ENCODE measurements around the gene CHST8.

DNA sequence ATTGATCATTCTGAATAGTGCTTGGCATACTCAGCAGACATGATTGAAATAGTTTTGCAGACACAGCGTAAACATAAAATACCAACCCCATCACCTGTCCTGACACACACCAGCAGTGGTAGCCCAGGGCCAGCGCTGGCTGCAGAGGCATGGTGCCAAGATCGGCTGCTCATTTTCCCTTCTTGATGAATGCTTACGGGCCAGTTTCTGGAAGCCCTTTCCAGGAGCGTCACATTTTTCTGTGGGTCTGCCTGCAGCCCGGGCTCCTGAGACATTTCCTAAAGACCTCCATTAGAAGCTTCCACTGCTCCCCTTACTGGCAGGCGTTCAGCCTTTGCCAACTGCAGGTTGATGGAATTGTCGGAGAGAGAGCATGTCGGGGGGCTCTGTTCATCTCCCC lies 48.6 kb downstream of the CHST8 start:
- TF ChIP-seq, protein P1, sequence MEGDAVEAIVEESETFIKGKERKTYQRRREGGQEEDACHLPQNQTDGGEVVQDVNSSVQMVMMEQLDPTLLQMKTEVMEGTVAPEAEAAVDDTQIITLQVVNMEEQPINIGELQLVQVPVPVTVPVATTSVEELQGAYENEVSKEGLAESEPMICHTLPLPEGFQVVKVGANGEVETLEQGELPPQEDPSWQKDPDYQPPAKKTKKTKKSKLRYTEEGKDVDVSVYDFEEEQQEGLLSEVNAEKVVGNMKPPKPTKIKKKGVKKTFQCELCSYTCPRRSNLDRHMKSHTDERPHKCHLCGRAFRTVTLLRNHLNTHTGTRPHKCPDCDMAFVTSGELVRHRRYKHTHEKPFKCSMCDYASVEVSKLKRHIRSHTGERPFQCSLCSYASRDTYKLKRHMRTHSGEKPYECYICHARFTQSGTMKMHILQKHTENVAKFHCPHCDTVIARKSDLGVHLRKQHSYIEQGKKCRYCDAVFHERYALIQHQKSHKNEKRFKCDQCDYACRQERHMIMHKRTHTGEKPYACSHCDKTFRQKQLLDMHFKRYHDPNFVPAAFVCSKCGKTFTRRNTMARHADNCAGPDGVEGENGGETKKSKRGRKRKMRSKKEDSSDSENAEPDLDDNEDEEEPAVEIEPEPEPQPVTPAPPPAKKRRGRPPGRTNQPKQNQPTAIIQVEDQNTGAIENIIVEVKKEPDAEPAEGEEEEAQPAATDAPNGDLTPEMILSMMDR (IDR thresholded peaks at IDR 0.05), result no peak
- TF ChIP-seq POLR2A (IDR thresholded peaks at IDR 0.05) (no peak), EP300 (IDR thresholded peaks at IDR 0.05) (no peak)
